Tibial nerve (tissue), 3 donors: ENCODE results near the gene CCND3.

Experiments
- CTCF ChIP-seq, 5 experiments: fragments of 200-600 bp in 3 of 5; fragments of 450-650 bp in 2 of 5; sonication (generic) in 3 of 5; IDR thresholded peaks; one replicate each; pipeline ENCODE4 v1.5.1; 2016 to 2019; ENCODE audit warnings: antibody characterized with exemption in 5 of 5, mild to moderate bottlenecking in 3 of 5, moderate library complexity in 2 of 5
- POLR2A ChIP-seq, 2 donors: fragments of 450-650 bp; IDR thresholded peaks; one replicate each; pipeline ENCODE4 v1.6.1; 2017; ENCODE audit warnings: antibody characterized with exemption in 2 of 2, mild to moderate bottlenecking in 2 of 2, moderate library complexity in 2 of 2

DNA sequence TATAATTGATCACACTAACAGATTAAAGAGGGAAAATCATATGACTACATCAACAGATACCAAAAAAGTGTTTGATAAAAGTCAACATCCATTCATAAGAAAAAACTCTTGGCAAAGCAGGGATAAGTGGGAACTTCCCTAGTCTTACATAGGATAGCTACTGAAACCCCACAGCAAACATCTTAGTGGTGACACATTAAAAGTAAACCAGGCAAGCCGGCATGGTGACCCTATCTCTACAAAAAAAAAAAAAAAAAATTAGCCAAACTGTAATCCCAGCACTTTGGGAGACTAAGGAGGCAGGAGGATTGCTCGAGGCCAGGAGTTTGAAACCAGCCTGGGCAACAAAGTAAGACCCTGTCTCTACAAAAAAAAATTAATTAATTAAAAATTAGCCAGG, 13.8 kb upstream of the CCND3 start:
- TF ChIP-seq CTCF (IDR thresholded peaks at IDR 0.05) = no peak
- no peak for TF ChIP-seq POLR2A (IDR thresholded peaks at IDR 0.05)
